IPS-NIHi7 (cell line): ENCODE measurements around the gene ENOX1.

Experiments
- DNase-seq: peaks from one replicate; pipeline ENCODE4 v3.0.0; 2012; ENCODE audit warnings: mixed read lengths; ENCODE audit errors: extremely low spot score

Gene ENOX1

DNA sequence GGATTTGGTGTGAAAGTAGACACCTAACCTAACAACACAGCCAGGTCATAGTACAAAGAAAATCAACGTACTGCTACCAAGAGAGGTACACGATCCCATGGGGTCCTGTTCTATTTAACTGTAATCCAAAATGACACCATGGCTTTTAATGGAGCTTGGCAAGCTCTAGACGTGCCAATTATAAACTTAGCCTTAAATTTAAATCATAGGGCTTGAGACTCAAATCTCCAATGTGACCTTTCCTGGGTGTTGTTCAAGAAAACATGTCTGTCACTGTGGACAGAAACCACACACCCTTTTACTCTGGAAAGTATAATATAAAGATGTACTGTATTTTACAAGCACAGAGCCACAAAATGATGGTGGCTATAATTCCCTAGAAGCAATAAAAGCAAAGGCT lies 299.3 kb downstream of the ENOX1 start:
- no peak for DNase-seq

DNA sequence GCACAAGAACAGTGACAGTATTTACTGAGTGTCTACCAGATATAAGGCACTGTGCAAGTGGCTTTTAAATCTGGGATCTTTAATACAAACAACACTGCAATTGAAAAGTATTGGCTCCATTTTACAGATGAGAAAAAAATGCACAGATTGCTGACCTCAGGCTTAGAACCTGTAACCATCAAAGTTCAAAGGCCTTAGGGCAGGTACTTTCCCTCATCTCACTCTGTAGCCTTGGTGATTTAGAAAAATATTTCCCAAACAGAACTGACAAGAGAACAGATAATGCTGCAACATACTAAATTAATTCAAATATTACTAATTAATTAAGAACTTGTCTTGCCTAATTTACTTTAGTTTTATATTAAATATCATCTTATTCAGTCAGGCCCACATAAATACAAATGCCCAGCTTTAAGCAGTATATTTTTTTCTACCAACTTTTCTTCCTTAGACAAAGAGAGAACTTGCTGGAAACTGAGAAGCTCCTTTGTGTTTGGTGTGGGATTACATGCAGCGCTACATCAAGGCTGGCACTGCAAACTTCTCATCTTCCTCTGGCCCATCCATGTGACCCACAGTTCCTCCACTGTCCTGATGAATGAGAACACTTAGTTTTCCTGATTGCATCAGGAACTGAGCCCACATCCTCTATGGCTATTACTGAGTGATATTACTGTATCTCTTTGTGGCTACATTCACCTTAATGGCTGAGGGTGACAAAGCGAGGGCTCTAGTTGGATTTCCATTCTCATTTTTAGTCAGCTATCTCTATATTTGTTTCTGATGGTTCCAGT lies 302.1 kb downstream of the ENOX1 start:
- DNase-seq: no peak

DNA sequence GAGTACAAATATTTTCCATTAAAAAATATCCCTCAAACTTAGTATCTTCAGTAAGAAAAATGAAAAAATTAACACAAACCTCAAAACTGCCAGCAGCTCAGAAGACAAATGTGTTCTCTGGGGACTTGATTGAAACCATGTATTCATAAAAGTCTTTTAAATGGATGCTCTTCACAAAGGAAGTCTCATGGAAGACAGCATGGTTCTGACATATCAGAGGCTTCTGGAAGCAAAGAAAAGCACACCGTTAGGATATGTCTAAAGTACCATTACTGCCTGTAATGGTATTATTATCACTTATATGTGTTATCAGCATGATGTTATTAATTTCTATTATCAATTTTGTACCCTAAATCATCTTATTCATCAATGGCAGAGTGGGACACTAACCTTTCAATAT lies 302.8 kb downstream of the ENOX1 start:
- no peak for DNase-seq

DNA sequence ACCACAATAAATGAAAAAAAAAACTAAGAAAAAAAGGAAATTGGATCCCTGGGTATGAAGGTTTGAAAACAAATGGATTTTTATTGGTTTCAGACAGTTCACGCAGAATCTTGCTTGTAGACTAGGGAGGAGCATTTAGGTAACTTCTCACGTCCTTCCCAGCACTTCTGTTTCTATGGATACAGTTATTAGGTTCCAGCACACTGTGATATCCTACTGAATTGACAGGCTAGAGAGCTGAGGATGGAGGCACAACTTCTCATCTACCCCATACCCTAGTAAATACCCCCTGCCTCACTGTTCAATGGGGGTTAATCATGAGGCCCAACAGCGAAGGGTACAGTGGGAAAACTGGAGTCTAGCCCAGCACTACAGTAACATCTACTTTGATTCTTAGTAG lies 304.1 kb downstream of the ENOX1 start:
- no peak for DNase-seq

DNA sequence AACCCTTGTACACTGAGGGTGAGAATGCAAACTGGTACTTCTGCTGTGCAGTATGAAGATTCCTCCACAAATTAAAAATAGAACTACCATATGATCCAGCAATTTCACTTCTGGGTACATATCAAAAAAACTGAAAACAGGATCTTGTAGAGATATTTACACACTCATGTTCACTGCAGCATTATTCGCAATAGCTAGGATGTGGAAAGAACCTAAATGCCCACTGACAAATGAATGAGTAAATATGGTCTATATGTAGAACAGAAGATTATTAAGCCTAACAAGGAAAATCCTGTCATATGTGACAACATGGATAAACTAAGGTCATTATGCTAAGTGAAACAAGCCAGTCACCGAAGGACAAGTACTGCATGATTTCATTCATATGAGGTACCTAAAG lies 304.7 kb downstream of the ENOX1 start:
- no peak for DNase-seq

DNA sequence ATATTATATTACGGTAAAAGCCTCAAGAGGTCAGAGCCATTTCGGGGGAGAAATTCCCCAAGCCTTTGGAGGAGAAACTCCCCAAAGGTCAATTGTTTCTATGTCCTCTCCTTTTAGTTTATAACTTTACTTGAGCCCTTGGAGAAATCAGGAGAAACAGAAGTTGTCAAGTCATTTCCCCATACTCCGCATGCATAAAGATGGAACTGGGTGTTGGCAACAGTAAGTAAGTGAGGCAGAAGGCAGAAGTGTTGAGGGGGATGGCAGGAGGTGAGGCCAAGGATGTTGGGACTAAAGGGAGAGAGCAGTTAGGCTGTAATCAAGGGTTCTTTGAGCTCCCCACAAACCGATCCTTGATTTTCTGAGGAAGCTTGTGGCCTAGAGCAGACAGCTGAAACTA lies 307.9 kb downstream of the ENOX1 start:
- no peak for DNase-seq

DNA sequence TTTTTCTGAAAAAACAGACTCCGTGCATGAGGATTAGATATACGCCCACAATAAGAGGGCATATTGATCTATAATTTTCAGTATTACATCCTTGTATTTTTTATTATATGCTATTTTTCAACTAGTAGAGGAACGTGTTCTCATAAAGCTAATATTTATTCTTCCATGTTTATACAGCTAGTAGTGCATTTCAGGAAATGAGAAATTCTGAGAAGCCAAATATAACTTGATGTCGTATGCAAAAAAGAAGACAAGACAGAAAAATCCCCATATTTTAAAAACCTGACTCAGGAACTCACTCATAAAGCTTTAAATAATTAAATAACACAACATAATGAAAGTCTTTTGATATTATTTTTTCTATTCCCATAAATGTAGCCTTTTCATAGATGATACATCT lies 308.6 kb downstream of the ENOX1 start:
- no peak for DNase-seq

DNA sequence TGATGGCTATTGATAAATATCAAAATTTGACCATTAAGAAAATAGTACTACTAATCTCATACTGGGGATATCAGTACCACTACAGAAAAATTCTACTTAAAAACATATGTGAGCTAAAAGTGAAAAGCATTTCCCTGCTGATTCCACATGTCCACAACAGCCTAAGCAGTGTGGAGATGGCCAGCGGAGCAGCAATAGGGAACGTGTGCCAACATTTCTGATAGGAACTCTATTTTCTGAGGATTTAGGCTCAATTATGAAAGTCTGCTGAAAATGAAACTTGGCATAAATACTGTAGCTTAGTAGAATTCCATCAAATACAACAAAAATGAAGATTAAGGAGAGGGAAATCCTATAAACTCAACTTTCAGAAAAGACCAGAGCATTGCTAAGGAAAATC lies 311.6 kb downstream of the ENOX1 start:
- no peak for DNase-seq

DNA sequence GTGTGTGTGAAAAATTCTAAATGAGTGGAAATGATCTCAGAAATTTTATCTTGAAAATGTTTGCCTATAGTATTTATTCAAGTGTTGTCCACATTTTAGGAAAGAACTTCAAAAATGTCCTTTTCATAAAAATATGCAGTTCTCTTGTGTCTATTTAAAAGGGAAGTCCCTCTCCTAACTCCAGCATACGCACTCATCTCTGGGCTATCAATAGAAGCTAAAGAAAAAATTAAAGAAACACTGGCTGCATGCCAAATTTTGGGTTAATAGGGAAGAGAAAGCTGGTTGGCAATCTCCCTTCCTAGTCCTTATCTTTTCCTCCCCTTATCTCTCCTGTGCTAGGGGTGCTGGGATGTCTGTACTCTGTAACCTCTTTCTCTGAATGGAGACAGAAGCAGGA lies 313.3 kb downstream of the ENOX1 start:
- DNase-seq: peak; percentile 22

DNA sequence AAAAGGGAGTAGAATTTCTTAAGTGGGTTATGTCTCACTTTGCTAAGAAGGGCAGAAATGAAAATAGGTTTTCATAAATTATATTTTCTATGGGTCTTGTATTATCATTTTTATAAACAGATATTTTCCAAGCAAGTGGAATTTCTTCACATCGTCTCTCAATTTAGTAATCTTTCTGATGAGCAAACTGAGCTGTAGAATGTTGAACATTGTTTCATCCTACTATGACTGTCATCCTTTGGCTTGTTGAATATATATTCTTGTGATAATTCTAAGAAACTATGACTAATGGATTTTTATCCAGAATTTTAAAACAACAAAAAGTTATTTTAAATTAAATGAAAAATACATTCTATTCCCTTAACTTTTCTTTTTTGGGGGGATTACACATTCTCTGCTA lies 313.8 kb downstream of the ENOX1 start:
- DNase-seq: no peak

DNA sequence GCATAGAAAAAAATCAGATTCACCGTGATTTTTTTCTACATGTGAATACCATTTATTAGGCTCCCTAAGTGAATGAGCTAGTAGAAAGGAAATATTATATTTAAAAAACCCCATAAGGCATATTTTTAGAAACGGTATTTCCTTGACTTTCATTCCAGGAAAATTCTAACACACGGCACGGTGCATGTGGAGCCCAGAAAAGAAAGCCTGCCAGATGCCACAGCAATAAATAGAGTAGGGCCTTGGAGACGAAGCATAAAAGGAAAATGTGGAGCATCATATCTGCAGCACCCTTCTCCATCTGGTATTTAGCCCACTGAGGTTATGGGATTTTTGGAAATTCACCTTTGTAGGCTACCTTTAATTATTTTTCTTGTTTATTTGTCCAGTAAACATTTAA lies 314.4 kb downstream of the ENOX1 start:
- DNase-seq: no peak

DNA sequence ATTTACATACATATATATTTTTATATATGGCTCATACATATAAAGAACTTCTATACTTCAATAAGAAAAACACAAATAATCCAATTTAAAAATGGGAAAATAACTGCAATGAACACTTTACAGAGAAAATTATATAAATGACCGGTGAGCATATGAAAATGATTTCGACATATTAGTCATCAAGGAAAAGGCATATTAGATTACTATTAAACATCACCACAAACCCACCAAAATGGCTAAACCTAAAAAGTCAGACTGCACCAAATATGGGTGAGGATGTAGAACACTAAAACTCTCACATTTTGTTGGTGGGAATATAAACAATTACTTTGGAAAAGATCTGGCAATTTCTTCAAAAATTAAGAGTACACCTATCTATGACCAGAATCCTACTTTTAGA lies 316.2 kb downstream of the ENOX1 start:
- no peak for DNase-seq

DNA sequence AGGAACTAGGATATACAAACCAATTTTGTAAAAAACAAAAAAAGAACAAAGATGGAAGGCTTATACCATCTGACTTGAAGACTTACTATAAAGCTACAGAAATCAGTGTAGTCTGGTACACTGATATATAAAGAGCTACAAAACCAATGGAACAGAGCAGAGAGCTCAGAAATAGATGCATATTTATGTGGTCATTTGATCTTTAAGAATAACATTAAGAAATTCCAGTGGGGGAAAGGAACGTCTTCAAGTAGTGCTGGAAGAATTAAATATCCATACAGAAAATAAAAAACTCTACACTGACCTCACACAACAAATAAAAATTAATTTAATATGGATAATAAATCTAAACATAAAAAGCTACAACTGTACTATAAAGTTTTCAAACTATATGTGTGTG lies 317.0 kb downstream of the ENOX1 start:
- no peak for DNase-seq

DNA sequence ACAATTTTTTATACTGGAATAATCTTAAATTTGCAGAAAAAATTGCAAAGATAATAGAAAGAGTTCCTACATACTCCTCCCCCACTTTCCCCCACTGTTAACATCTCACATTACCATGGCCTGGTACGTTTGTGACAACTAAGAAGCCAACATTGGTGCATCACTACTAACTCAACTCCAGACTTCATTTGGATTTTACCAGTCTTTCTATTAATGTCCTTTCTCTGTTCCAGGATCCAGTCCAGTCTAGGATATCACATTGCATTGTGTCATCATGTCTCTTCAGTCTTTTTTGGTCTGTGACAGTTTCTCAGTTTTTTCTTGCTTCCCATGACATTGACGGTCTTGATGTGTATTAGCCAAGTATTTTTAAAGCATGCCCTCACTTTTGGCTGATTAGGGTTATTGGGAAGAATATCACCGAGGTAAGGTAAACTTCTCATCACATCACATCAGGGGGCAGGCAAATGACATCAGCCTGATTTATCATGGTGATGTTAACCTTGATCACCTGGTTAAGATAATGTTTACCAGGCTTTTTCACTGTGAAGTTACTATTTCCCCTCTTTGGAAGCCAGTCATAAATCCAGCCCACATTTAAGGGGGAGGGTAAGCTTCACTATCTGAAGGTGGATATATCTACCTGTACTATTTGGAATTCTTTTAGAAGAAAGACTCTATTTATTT lies 322.1 kb downstream of the ENOX1 start:
- DNase-seq: no peak

DNA sequence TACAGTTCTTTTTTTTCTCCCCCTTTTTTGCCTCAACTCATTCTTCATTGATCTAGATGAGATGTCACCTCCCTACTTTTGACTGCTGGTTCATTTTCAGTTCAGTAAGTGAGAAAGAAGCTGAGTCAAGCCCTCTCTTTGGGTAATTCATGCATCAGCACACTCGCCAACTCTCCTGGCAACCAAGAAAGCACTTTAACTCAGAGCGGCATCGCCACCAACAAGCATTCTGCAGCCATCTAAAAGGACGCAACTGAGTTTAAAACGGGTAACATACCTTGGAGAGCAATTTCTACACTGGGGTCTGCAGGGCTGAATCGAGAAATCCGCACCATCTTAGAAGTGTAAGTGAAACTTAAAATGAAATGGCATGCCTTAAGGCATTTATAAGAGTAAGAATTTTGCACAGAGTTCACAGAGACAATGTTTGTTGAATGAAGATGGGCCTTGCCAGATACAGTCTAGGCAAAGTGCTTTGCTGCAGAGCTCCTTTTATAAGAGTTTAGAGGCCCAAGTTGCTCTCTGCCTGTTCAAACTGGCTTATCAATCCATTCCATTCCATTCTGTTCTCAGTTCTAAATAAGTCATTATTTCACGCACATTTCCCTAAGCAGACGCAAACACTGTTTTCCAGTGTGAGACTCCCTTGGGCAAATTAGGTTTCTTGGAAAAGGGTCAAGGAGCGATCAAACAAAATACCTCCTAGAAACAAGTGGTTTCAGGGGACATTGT lies 338.0 kb downstream of the ENOX1 start:
- no peak for DNase-seq

DNA sequence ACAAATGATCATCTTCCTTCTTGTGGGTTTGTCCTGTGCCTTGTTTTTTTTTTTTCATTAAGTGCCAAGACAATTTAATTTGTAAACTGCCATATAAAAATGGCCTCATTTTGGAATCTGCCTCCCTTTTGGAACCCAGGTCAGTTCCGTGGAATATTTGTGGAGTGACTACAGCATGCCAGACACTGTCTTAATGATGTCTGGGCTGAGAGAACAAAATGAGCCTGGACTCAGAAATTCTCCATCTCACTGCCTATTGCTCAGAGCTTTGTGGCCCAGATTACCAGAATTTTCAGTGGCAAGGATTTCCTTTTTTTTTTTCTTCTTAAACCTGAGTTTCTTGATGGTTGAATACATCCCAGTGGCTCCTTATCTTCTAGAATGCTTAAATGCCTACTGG lies 340.6 kb downstream of the ENOX1 start:
- DNase-seq: no peak

DNA sequence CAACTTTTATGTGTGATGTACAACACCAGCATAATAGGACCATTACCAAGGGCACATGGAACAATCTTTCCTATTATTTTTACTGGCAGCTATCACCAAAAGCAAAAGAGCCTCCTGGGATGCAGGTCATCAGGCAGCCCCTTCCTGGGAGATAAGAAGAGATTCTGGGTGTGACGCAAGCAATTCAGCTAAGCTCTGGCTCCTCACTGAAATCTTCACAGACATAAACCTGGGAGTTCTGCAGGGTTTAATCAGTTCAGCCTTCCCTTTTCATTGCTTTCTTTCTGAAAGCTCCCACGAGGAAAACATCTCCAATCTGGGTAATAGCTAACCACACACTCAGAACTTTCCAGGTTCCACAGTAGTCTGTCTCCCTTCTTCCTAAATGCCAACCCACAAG lies 341.1 kb downstream of the ENOX1 start:
- no peak for DNase-seq

DNA sequence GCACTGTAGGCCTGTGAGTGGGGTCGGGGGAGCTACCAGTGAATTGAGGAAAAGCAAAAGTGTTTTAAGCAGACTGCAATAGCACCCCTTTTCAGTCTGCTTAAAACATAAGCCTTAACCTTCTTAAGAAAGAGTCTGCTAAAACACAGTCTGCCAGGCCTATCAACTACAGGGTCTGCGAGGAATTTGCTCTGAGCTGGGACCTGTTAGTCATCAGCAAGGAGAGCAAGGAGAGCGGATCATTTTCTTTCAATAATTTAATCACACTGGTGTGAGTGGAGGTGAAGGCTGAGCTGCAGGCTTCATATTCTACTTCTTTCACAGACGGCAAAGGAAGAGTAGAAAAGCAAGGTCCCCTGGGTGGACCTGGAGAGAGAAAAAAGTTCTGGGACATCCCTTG lies 342.7 kb downstream of the ENOX1 start:
- no peak for DNase-seq

DNA sequence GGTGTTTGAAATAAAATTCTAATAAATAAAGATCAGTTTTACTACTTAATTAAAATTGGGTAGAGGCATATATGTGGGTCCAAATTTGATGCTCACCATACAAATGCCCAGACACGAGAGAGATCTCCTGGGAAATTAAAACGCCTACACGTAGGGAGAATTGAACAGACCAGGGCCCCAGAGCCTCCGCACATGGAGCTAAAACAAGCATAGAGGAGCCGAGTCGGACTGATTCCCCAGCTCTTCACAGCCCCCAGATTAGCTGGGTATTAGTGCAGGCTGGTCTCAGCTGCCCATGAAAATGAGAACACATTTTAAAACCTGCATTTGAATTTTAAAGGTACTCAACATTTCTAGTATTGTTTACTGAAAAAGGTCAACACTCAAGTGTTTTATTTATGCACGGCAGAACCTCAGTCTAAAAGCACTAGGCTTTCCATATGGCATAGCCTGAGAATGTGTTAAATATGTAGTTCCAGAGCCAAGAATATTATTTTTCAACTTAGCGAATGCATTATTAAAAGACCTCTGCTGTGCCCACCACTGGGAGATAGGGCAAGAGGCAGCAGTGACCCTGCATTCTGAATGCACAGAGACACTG lies 344.8 kb downstream of the ENOX1 start:
- no peak for DNase-seq

DNA sequence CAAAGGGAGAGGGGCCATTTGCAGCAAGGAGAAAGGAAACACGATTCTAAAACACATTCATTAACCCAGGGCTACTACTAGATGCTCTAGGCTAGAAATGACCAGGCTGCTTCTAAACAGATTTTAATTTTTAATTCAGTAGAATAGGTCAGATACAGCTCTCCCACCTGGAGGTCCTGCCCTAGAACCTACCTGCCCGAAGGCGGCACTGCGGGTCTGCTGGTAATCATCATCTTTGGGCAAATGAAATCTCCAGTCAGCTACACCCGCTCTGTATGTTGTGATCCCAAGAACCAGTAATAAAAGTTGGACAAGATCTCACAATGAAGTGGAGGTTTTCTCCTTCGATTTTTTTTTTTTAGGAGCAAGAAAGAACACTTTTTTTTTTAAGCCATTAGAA lies 345.3 kb downstream of the ENOX1 start:
- DNase-seq: no peak

DNA sequence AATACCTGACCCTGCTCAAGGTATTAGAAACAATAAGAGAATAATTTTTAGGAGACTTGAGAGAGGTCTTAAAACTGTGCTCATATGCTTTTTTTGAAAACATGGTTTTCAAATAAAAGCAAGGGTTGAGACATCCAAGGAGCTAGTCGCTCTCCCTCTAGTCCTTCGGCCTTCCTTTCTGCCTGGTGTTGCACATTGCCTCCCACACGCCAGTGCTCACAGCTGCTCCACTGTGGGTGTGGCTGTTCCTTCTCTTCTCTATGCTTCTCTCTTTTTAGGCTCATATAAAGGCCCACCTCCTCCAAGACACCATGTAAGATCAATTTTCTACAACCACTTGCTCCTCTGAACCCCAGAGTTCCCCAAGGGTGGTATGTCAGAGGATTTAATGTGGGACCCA lies 352.6 kb downstream of the ENOX1 start:
- DNase-seq: no peak

DNA sequence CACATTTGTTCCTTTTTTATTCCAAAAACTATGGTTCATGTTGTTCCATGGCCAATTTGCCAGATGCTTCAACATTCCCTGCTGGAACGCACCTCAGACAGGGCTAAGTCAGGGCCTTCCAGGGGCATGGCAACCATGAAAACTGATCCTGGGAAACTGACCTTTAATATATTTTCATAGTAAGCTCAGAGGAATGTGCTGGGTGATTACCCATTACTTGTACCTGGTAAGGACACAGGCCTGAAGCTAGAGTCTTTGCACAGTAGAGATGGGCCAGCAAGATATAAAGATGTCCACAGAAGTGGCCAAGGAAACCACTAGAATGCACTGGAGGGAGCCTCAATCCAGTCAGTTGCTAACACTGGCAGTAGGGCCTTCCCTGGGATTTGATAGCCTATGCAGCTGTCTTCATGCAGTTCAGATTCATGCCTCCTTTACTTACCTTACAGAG lies 353.1 kb downstream of the ENOX1 start:
- DNase-seq: no peak
